Stimulated activated naive CD4-positive, alpha-beta T cell treated with Interleukin-2 at 50 U/mL for 16 hours (primary cell): Measurements from ENCODE around the gene PLAC8L1.

Experiments used
- DNase-seq: peaks from one replicate; lab custom pipeline; 2025; lab: John Stamatoyannopoulos, UW

PLAC8L1 gene

GRCh38 chr5:146042628-146043279 is 62.6 kb downstream of the PLAC8L1 start:
- DNase-seq = no peak

GRCh38 chr5:146041180-146041789 is 64.1 kb downstream of the PLAC8L1 start:
- no peak for DNase-seq

- no peak for DNase-seq
Measured at GRCh38 chr5:146040527-146040926, 64.8 kb downstream of the PLAC8L1 start.

GRCh38 chr5:146039420-146039819 is 66.0 kb downstream of the PLAC8L1 start:
- DNase-seq = no peak

GRCh38 chr5:146034605-146035004 is 70.8 kb downstream of the PLAC8L1 start:
- no peak for DNase-seq
